HepG2 (cell line): ENCODE results near the gene GLIS1. TPM values are rescaled to one million over a fixed set of nuclear protein-coding genes. Genes with fewer than 3 reads are reported as not detected.

Experiments used
- ATAC-seq: fragments of 200-7000 bp; cut with Tn5 transposase; 3 replicates; pipeline ENCODE4 v1.9.1; 2020; ENCODE audit warnings: mild to moderate bottlenecking, moderate library complexity
- BruUV-seq: library from RNA; stranded (reverse); fragments of 400-500 nt; replicated peaks from 2 replicates; lab custom pipeline; 2021; lab: Mats Ljungman, UMichigan
- CTCF ChIA-PET: fragments of 300-600 bp; formaldehyde crosslinking; extraction: SDS; loops from one replicate; lab custom pipeline; 2021; ENCODE audit warnings: low total read pairs, inconsistent platforms, low intra/inter-chr PET ratio; lab: Yijun Ruan, JAX
- POLR2A ChIA-PET: fragments of 350-600 bp; sonication (Branson Sonifier 250); formaldehyde crosslinking; loops from one replicate; lab custom pipeline; 2020; ENCODE audit warnings: antibody characterized with exemption, inconsistent platforms; lab: Yijun Ruan, JAX
- DNase-seq: peaks from one replicate; pipeline ENCODE4 v3.0.0-alpha.2; 2015; ENCODE audit warnings: low spot score
- FAIRE-seq: peaks from 3 replicates; lab custom pipeline; 2011; peaks lifted over from hg19 to GRCh38; lab: Jason Lieb, UNC
- H2AFZ ChIP-seq: one replicate; pipeline ENCODE4 v1.6.1; 2011; ENCODE audit warnings: low read length, inconsistent platforms
- H3K27ac ChIP-seq: fragments of 300-600 bp; 3 replicates; pipeline ENCODE4 v1.8.0; 2011; ENCODE audit warnings: mixed run types, mild to moderate bottlenecking, mixed read lengths, low read length, inconsistent platforms; ENCODE audit not compliant: insufficient read depth; ENCODE audit errors: extremely low read length
- H3K27me3 ChIP-seq, 2 experiments: fragments of 200-600 bp in 1 of 2; 2 replicates in 1 of 2; 3 replicates in 1 of 2; pipeline versions ENCODE4 v1.6.0 to v1.8.0; 2011; ENCODE audit warnings: low read length in 2 of 2, mild to moderate bottlenecking in 2 of 2, moderate library complexity in 2 of 2, inconsistent platforms in 1 of 2; ENCODE audit not compliant: insufficient read depth in 2 of 2, control insufficient read depth in 1 of 2
- H3K36me3 ChIP-seq, 2 experiments: fragments of 200-600 bp in 1 of 2; replicated peaks in 1 of 2; 2 replicates in 1 of 2; 3 replicates in 1 of 2; pipeline versions ENCODE4 v1.5.1 to v1.8.0; 2011; ENCODE audit warnings: low read length in 2 of 2, inconsistent platforms in 1 of 2; ENCODE audit not compliant: insufficient read depth in 2 of 2, control insufficient read depth in 1 of 2
- H3K4me1 ChIP-seq: 2 replicates; pipeline ENCODE4 v1.5.1; 2012; ENCODE audit warnings: low read length, inconsistent platforms; ENCODE audit not compliant: insufficient read depth
- H3K4me2 ChIP-seq: 2 replicates; pipeline ENCODE4 v1.6.0; 2011; ENCODE audit warnings: low read depth, low read length, inconsistent platforms
- H3K4me3 ChIP-seq, 3 experiments: fragments of 200-600 bp in 1 of 3; sonication (generic), shearing (Covaris generic) in 1 of 3; replicated peaks in 1 of 3; 2 replicates each; pipeline ENCODE4 v1.5.1; 2011 to 2016; ENCODE audit warnings: low read length in 3 of 3, inconsistent platforms in 2 of 3, low read depth in 2 of 3, mild to moderate bottlenecking in 2 of 3, control low read depth in 1 of 3, mixed read lengths in 1 of 3; ENCODE audit not compliant: insufficient read depth in 1 of 3
- H3K79me2 ChIP-seq: one replicate; pipeline ENCODE4 v1.6.1; 2011; ENCODE audit warnings: low read length, inconsistent platforms; ENCODE audit not compliant: insufficient read depth
- H3K9ac ChIP-seq: 2 replicates; pipeline ENCODE4 v1.6.0; 2011; ENCODE audit warnings: mild to moderate bottlenecking, low read depth, low read length, inconsistent platforms; ENCODE audit not compliant: insufficient read depth
- H3K9me3 ChIP-seq: 2 replicates; pipeline ENCODE4 v1.5.1; 2012; ENCODE audit warnings: mild to moderate bottlenecking, low read length
- H4K20me1 ChIP-seq: 2 replicates; pipeline ENCODE4 v1.6.0; 2011; ENCODE audit warnings: inconsistent platforms, mild to moderate bottlenecking, low read length, moderate library complexity; ENCODE audit not compliant: insufficient read depth
- DDIT3 ChIP-seq: sonication (generic); formaldehyde crosslinking; IDR thresholded peaks from 2 replicates; pipeline ENCODE4 v1.4.0; 2020; ENCODE audit warnings: mild to moderate bottlenecking, missing genetic modification reagents
- IRF2 ChIP-seq: IDR thresholded peaks from 2 replicates; pipeline ENCODE4 v1.6.1; 2018; ENCODE audit warnings: missing genetic modification reagents, missing compliant biosample characterization
- JUNB ChIP-seq: sonication (generic); formaldehyde crosslinking; IDR thresholded peaks from 2 replicates; pipeline ENCODE4 v1.8.0; 2022; ENCODE audit warnings: missing genetic modification reagents, mild to moderate bottlenecking, borderline replicate concordance
- KAT7 ChIP-seq: IDR thresholded peaks from 2 replicates; pipeline ENCODE4 v1.6.1; 2018; ENCODE audit warnings: borderline replicate concordance, missing compliant biosample characterization
- PTBP1 ChIP-seq: fragments of 200-400 bp; formaldehyde crosslinking; IDR thresholded peaks from 2 replicates; pipeline ENCODE4 v1.6.1; 2018; ENCODE audit warnings: low read length, low read depth; ENCODE audit not compliant: poor library complexity, severe bottlenecking
- ZFY ChIP-seq: sonication (generic); formaldehyde crosslinking; IDR thresholded peaks from 2 replicates; pipeline ENCODE4 v1.4.0; 2020; ENCODE audit warnings: missing genetic modification reagents
- ZNF253 ChIP-seq: sonication (generic); formaldehyde crosslinking; IDR thresholded peaks from 2 replicates; pipeline ENCODE4 v1.8.0; 2022; ENCODE audit warnings: mild to moderate bottlenecking, missing genetic modification reagents, borderline replicate concordance
- ZNF256 ChIP-seq: sonication (generic); formaldehyde crosslinking; conservative IDR thresholded peaks from 2 replicates; pipeline ENCODE4 v1.4.0; 2020; ENCODE audit warnings: missing genetic modification reagents
- ZNF44 ChIP-seq: sonication (generic); formaldehyde crosslinking; IDR thresholded peaks from 2 replicates; pipeline ENCODE4 v1.5.1; 2020; ENCODE audit warnings: mild to moderate bottlenecking, missing genetic modification reagents
- ZNF598 ChIP-seq: sonication (generic); formaldehyde crosslinking; IDR thresholded peaks from 2 replicates; pipeline ENCODE4 v1.5.1; 2020; ENCODE audit warnings: mild to moderate bottlenecking, missing genetic modification reagents, borderline replicate concordance
- WGBS: methylation state at CpG from one replicate; pipeline ENCODE4 v1.1.6; 2017; ENCODE audit warnings: low lambda C conversion rate; 5-methylcytosine and 5-hydroxymethylcytosine counted together
- in situ Hi-C: cut with HindIII; loops from 2 replicates; pipeline ENCODE4 v1.10.0; 2017; ENCODE audit warnings: low pct_unique_long_range_greater_than_20kb; ENCODE audit not compliant: extremely low pct_ligation_motif_present
- intact Hi-C: fragments of 100-400 bp; cut with micrococcal nuclease; formaldehyde crosslinking; loops from one replicate; pipeline ENCODE4 v1.10.0; 2022; ENCODE audit not compliant: unreplicated experiment
- polyA plus RNA-seq, 8 experiments: library from polyadenylated mRNA; depleted of rRNA in 3 of 8; stranded (reverse) in 7 of 8; unstranded in 1 of 8; fragments of >200 nt; fragmentation: Illumina TruSeq in 4 of 8; extraction: Trizol in 4 of 8; gene quantifications; 2 replicates each; pipeline versions ENCODE4 v1.2.1 to v1.2.3, GENCODE V29; 2011 to 2016; ENCODE audit warnings: low read depth in 4 of 8, missing spikeins in 1 of 8, mixed read lengths in 1 of 8; ENCODE audit not compliant: insufficient read depth in 1 of 8
- total RNA-seq, 5 experiments: library from RNA; depleted of rRNA; stranded (reverse); fragments of >200 nt; fragmentation: Illumina TruSeq; extraction: Trizol; gene quantifications; 2 replicates each; pipeline ENCODE4 v1.2.3, GENCODE V29; 2016; ENCODE audit warnings: low read depth in 1 of 5
- TF ChIP-seq, protein P1 (sequence below): sonication (generic); formaldehyde crosslinking; IDR thresholded peaks from 2 replicates; pipeline ENCODE4 v1.5.0; 2020; ENCODE audit warnings: missing genetic modification reagents
- TF ChIP-seq, protein P2 (sequence below): conservative IDR thresholded peaks from 2 replicates; pipeline ENCODE4 v1.6.1; 2018; ENCODE audit warnings: missing genetic modification reagents

GLIS1 gene
- total and polyA plus RNA-seq, 2 of the 13 experiments (the other 11 are each of a cell fraction or from before 2014, with no cell fraction given), result 0.03 TPM; not detected in 1

- H3K27ac ChIP-seq, result no peak overlapping the region
- no peak for ATAC-seq
- POLR2A ChIA-PET, result no interaction called here
- TF ChIP-seq ZNF256 (no peak), ZNF44 (no peak), ZFY (no peak), PTBP1 (no peak), JUNB (CRISPR knock-in tag) (no peak), DDIT3 (no peak), KAT7 (no peak), IRF2 (CRISPR knock-in tag) (no peak), ZNF598 (CRISPR knock-in tag) (no peak), ZNF253 (no peak)
- TF ChIP-seq, protein P1, sequence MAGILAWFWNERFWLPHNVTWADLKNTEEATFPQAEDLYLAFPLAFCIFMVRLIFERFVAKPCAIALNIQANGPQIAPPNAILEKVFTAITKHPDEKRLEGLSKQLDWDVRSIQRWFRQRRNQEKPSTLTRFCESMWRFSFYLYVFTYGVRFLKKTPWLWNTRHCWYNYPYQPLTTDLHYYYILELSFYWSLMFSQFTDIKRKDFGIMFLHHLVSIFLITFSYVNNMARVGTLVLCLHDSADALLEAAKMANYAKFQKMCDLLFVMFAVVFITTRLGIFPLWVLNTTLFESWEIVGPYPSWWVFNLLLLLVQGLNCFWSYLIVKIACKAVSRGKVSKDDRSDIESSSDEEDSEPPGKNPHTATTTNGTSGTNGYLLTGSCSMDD (CRISPR knock-in tag), result no peak
- TF ChIP-seq, protein P2, sequence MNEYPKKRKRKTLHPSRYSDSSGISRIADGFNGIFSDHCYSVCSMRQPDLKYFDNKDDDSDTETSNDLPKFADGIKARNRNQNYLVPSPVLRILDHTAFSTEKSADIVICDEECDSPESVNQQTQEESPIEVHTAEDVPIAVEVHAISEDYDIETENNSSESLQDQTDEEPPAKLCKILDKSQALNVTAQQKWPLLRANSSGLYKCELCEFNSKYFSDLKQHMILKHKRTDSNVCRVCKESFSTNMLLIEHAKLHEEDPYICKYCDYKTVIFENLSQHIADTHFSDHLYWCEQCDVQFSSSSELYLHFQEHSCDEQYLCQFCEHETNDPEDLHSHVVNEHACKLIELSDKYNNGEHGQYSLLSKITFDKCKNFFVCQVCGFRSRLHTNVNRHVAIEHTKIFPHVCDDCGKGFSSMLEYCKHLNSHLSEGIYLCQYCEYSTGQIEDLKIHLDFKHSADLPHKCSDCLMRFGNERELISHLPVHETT (CRISPR knock-in tag), result no peak
- TF ChIP-seq, all 625 proteins: peak for 0
- H3K4me1 ChIP-seq, result no peaks in the 10 kb centered on the region
- WGBS, result 40% methylated on average over 8 of the region's 13 CpGs
- DNase-seq (no peak), FAIRE-seq (no peak)
- intact Hi-C loops, result no loop called here
- no peaks in the 10 kb centered on the region for H3K36me3 ChIP-seq
- no peak overlapping the region for H3K9ac ChIP-seq
- no TSS peak for BruUV-seq
- peaks cover 17 to 71% of the 10 kb centered on the region in 2 experiments for H3K27me3 ChIP-seq
- H3K79me2 ChIP-seq, result no peaks in the 10 kb centered on the region
- no peaks in the 10 kb centered on the region for H4K20me1 ChIP-seq
- no peak overlapping the region for H2AFZ ChIP-seq
- CTCF ChIA-PET, result no interaction called here
- in situ Hi-C loops, result no loop called here
- H3K4me2 ChIP-seq, result no peak overlapping the region
- no peaks in the 10 kb centered on the region for H3K9me3 ChIP-seq
- no peak overlapping the region for H3K4me3 ChIP-seq
Measured at GRCh38 chr1:53509775-53510174, 229.2 kb downstream of the GLIS1 start.
